ENCODE results near the gene TMEM130. TPM values are rescaled to one million over a fixed set of nuclear protein-coding genes. Genes with fewer than 3 reads are reported as not detected.

The TMEM130 gene
- polyA plus RNA-seq, 1 donor from 2014 or later: 12.3 TPM

DNA sequence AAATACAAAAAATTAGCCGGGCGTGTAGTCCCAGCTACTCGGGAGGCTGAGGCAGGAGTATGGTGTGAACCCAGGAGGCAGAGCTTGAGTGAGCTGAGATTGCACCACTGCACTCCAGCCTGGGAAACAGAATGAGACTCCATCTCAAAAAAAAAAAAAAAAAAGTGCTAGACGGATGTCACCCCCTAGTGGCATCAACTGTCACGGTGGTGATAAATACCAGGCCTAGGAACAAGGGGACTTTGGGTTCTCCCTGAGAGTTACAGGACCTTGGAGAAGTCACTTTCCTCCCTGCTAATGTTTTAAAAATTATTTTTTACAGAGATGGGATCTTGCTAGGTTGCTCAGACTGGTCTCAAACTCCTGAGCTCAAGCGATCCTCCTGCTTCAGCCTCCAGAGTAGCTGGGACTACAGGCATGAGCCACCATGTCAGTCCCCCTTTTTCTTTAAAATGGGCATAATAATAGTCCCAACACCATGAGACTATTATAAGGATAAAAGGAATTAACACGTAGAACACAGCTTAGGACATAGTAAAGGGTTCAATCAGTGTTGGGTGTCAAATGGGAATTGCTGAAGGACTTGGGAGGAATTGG lies 2.6 kb upstream of the TMEM130 start:
- H3K4me3 ChIP-seq (ENCODE audit: low read length): no peak overlapping the region
- H3K4me2 ChIP-seq (ENCODE audit: low read length): no peak overlapping the region
- peaks cover 9% of the 10 kb centered on the region for H3K27me3 ChIP-seq (ENCODE audit: insufficient read depth, low read depth, low read length)
- no peaks in the 10 kb centered on the region for H3K9me2 ChIP-seq (ENCODE audit: insufficient read depth, low read length)
- H3K79me2 ChIP-seq (replicated peaks; ENCODE audit: insufficient read depth, low read length): no peaks in the 10 kb centered on the region
- no peaks in the 10 kb centered on the region for H4K20me1 ChIP-seq (ENCODE audit: insufficient read depth)
- no peaks in the 10 kb centered on the region for H3K9me3 ChIP-seq (ENCODE audit: low read length)
- no peaks in the 10 kb centered on the region for H3F3A ChIP-seq (ENCODE audit: insufficient read depth, low read length, poor library complexity, severe bottlenecking)
- no peaks in the 10 kb centered on the region for H3K36me3 ChIP-seq (ENCODE audit: insufficient read depth, low read length)
- no peak overlapping the region for H2AFZ ChIP-seq (ENCODE audit: low read depth, low read length)
- TF ChIP-seq CTCF (IDR thresholded peaks at IDR 0.05; ENCODE audit: poor library complexity, severe bottlenecking): peak; percentile 52
- TF ChIP-seq, protein P1, sequence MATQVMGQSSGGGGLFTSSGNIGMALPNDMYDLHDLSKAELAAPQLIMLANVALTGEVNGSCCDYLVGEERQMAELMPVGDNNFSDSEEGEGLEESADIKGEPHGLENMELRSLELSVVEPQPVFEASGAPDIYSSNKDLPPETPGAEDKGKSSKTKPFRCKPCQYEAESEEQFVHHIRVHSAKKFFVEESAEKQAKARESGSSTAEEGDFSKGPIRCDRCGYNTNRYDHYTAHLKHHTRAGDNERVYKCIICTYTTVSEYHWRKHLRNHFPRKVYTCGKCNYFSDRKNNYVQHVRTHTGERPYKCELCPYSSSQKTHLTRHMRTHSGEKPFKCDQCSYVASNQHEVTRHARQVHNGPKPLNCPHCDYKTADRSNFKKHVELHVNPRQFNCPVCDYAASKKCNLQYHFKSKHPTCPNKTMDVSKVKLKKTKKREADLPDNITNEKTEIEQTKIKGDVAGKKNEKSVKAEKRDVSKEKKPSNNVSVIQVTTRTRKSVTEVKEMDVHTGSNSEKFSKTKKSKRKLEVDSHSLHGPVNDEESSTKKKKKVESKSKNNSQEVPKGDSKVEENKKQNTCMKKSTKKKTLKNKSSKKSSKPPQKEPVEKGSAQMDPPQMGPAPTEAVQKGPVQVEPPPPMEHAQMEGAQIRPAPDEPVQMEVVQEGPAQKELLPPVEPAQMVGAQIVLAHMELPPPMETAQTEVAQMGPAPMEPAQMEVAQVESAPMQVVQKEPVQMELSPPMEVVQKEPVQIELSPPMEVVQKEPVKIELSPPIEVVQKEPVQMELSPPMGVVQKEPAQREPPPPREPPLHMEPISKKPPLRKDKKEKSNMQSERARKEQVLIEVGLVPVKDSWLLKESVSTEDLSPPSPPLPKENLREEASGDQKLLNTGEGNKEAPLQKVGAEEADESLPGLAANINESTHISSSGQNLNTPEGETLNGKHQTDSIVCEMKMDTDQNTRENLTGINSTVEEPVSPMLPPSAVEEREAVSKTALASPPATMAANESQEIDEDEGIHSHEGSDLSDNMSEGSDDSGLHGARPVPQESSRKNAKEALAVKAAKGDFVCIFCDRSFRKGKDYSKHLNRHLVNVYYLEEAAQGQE (IDR thresholded peaks at IDR 0.05; ENCODE audit: borderline replicate concordance): no peak
- TF ChIP-seq RAD21 (conservative IDR thresholded peaks at IDR 0.05): peak; percentile 28
- no peak overlapping the region for H3K9ac ChIP-seq (ENCODE audit: low read length)
- H3K27ac ChIP-seq (ENCODE audit: low read length): no peak overlapping the region

DNA sequence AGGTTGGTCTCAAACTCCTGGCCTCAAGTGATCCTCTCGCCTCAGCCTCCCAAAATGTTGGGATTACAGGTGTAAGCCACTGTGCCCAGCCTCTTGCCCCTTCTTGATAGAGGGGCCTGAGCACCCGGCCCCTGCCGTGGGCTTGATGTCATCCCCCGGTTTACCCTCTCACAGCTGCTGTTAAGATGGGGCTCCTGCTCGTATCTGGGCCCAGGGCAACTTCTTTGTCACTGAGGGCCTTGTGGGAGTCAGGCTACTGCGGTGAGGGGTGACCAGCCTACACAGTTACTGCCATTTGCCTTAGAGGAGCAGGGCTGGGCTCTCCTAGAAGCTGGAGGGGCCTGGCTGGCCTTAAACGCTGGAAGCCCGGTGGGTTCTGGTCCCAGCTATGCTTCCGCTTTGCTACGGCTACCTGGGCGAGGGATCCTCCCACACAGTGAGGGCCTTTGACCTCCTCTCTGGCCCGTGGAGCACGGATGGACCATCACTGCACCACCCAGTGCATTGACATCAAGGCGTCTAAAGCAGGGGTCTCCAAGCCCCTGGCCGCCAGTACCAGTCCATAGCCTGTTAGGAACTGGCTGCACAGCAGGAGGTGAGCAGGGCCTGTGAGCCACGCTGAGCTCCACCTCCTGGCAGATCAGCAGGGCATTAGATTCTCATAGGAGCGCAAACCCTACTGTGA lies 1.1 kb upstream of the TMEM130 start:
- no peaks in the 10 kb centered on the region for H3K79me2 ChIP-seq (replicated peaks; ENCODE audit: insufficient read depth, low read length)
- H3K27me3 ChIP-seq (ENCODE audit: insufficient read depth, low read depth, low read length): peaks cover 9% of the 10 kb centered on the region

More for the DNA sequence above, 1.1 kb upstream of the TMEM130 start:
- Histone ChIP-seq H2AFZ (ENCODE audit: low read depth, low read length) (no peak overlapping the region), H3K4me2 (ENCODE audit: low read length) (no peak overlapping the region), H3K27ac (ENCODE audit: low read length) (peak overlapping the region; percentile 86), H3K36me3 (ENCODE audit: insufficient read depth, low read length) (no peaks in the 10 kb centered on the region), H3F3A (ENCODE audit: insufficient read depth, low read length, poor library complexity, severe bottlenecking) (no peaks in the 10 kb centered on the region), H3K4me3 (ENCODE audit: low read length) (peak overlapping the region; percentile 99), H3K9me2 (ENCODE audit: insufficient read depth, low read length) (no peaks in the 10 kb centered on the region), H3K9ac (ENCODE audit: low read length) (peak overlapping the region; percentile 97), H4K20me1 (ENCODE audit: insufficient read depth) (no peaks in the 10 kb centered on the region), H3K9me3 (ENCODE audit: low read length) (no peaks in the 10 kb centered on the region)
- TF ChIP-seq TAF1 (IDR thresholded peaks at IDR 0.05; ENCODE audit: low read depth) (no peak), MXI1 (conservative IDR thresholded peaks at IDR 0.05; ENCODE audit: poor library complexity, severe bottlenecking) (no peak), SMC3 (conservative IDR thresholded peaks at IDR 0.05; ENCODE audit: poor library complexity) (no peak)
- TF ChIP-seq, protein P1 (IDR thresholded peaks at IDR 0.05; ENCODE audit: borderline replicate concordance): no peak

All from neural cell (in vitro differentiated cells).